Muscle layer of colon (tissue), 2 donors: ENCODE data around the gene MAP3K5.

ENCODE experiments used
- H3K27ac ChIP-seq: one replicate; pipeline ENCODE4 v1.7.0; 2013; ENCODE audit warnings: low read depth, mild to moderate bottlenecking, low read length, moderate library complexity
- H3K27me3 ChIP-seq, 2 donors: one replicate each; pipeline ENCODE4 v1.7.0; 2013; ENCODE audit warnings: low read length in 2 of 2, mild to moderate bottlenecking in 2 of 2; ENCODE audit not compliant: insufficient read depth in 2 of 2, control insufficient read depth in 1 of 2
- H3K36me3 ChIP-seq: one replicate; pipeline ENCODE4 v1.7.0; 2013; ENCODE audit warnings: mild to moderate bottlenecking, low read length; ENCODE audit not compliant: insufficient read depth
- H3K4me1 ChIP-seq: one replicate; pipeline ENCODE4 v1.7.0; 2013; ENCODE audit warnings: mild to moderate bottlenecking, low read length; ENCODE audit not compliant: insufficient read depth
- H3K4me3 ChIP-seq, 2 donors: one replicate each; pipeline ENCODE4 v1.7.0; 2013; ENCODE audit warnings: low read length in 2 of 2, low read depth in 1 of 2, mild to moderate bottlenecking in 1 of 2, moderate library complexity in 1 of 2
- H3K9ac ChIP-seq: one replicate; pipeline ENCODE4 v1.7.0; 2013; ENCODE audit warnings: low read length
- H3K9me3 ChIP-seq: one replicate; pipeline ENCODE4 v1.7.0; 2013; ENCODE audit warnings: mild to moderate bottlenecking, low read length
- donor health status: abdominal sarcoma.
- donor health status: Adenocarcinoma of cecum.

The MAP3K5 gene

DNA sequence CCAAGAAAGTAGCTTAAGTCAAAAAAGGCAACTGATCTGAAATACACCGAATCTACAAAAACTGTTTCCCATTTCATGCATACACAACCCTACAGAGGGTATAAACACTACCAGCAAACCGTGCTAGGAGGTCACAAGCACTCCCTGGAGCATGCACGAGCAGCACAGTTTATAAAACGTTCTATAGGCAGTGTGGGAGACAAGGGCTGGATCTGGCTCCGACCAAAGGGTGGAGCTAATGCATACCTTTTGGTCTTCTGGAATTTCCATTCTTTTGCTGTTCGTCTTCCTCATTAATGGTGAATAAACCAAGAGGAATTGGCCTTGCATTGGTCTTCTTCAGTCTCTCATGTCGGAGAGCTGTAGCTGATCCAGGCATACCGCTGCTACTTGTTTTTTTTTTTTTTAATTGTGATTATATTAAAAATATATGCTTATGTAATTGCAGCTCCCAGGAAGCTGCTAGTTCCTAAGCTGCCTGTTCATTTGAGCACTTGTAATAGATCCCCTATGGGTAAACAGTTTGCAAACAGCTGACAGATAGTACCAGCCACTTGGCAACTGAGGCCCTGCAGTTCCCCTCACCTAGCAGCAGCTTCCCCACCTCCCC lies 266.6 kb downstream of the MAP3K5 start:
- H3K27ac ChIP-seq: no peak overlapping the region
- no peaks in the 10 kb centered on the region for H3K9me3 ChIP-seq
- H3K27me3 ChIP-seq: no peaks in the 10 kb centered on the region
- H3K4me3 ChIP-seq: no peak overlapping the region
- no peaks in the 10 kb centered on the region for H3K36me3 ChIP-seq
- no peaks in the 10 kb centered on the region for H3K4me1 ChIP-seq
- H3K9ac ChIP-seq: no peak overlapping the region

GRCh38 chr6:136524936-136525413 lies 267.3 kb downstream of the MAP3K5 start:
- Histone ChIP-seq H3K27ac (no peak overlapping the region), H3K4me1 (no peaks in the 10 kb centered on the region), H3K4me3 (no peak overlapping the region), H3K9ac (no peak overlapping the region), H3K27me3 (no peaks in the 10 kb centered on the region), H3K36me3 (no peaks in the 10 kb centered on the region), H3K9me3 (no peaks in the 10 kb centered on the region)

DNA sequence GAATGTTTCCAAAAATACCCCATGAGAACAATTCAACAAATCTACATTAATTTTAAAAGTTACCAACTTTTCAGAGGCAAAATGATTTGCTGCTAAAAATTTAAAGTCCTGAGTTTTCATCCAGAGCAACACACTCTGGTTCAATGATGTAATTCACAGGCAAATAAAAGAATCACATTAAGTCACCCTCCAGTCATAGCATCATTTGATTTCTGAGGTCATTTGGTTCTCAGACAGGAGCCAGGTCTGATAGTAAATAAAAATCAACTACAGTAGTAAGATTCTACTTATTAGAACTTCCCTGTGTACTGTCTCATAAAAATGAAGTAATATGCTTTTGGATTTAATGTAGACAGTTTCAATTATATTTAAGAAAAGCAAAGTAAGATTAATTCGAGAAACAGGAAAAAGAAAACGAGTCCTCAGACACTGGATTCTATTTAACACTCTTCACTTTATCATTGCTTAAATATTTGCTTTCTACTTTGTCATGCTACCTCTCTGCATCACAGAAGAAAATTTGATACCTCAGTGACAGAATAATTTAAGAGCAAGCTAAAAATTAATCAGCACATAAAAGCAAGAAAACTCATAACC lies 267.8 kb downstream of the MAP3K5 start:
- Histone ChIP-seq H3K4me3 (no peak overlapping the region), H3K27me3 (no peaks in the 10 kb centered on the region), H3K27ac (no peak overlapping the region), H3K9me3 (no peaks in the 10 kb centered on the region), H3K9ac (no peak overlapping the region), H3K4me1 (no peaks in the 10 kb centered on the region), H3K36me3 (no peaks in the 10 kb centered on the region)

DNA sequence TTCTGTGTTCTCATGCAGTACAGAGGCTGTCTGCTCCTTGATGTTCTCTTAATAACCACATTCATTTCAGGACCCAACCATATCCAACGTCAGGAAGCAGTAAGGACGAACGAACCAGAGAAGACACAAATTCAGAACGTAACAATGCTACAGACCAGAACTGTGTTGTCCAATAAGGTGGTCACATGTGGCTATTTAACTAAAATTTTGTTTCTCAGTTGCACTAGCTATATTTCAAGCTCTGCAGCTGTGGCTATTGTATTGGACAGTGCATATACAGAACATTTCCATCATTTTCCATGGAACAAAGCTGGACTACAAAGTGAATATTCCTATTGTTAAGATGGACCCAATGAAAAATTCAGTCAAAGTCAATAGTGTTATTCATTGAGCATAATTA lies 269.1 kb downstream of the MAP3K5 start:
- Histone ChIP-seq H3K9me3 (no peaks in the 10 kb centered on the region), H3K27me3 (no peaks in the 10 kb centered on the region), H3K36me3 (no peaks in the 10 kb centered on the region), H3K9ac (no peak overlapping the region), H3K27ac (no peak overlapping the region), H3K4me3 (no peak overlapping the region), H3K4me1 (no peaks in the 10 kb centered on the region)

- no peak overlapping the region for H3K27ac ChIP-seq
Observed at GRCh38 chr6:136522636-136523035, 269.6 kb downstream of the MAP3K5 start.

DNA sequence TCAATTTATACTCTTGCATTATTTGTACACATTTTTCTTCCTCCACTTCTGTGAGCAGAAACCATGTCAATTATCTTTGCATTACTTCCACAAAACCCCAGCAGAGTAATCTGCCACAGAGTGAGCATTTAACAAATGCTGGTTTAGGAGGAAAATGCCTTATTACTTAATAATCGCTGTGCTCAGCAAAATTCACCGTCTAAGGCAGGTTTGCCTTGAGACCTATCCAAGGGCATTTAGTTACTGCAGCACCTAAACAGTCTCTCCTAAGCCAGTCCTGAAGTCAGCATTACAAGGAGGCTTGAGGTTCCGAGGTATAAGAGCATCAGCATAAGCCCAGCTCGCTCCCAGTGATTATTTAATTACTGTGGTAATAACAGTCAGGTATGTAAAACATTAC lies 270.4 kb downstream of the MAP3K5 start:
- Histone ChIP-seq H3K4me1 (no peaks in the 10 kb centered on the region), H3K4me3 (no peak overlapping the region), H3K27ac (no peak overlapping the region), H3K27me3 (no peaks in the 10 kb centered on the region), H3K36me3 (no peaks in the 10 kb centered on the region), H3K9me3 (no peaks in the 10 kb centered on the region), H3K9ac (no peak overlapping the region)

More at GRCh38 chr6:136522636-136523035, 269.6 kb downstream of the MAP3K5 start:
- Histone ChIP-seq H3K4me1 (no peaks in the 10 kb centered on the region), H3K27me3 (no peaks in the 10 kb centered on the region), H3K36me3 (no peaks in the 10 kb centered on the region), H3K9me3 (no peaks in the 10 kb centered on the region), H3K4me3 (no peak overlapping the region), H3K9ac (no peak overlapping the region)

GRCh38 chr6:136521427-136521826 lies 270.9 kb downstream of the MAP3K5 start:
- Histone ChIP-seq H3K36me3 (no peaks in the 10 kb centered on the region), H3K27ac (no peak overlapping the region), H3K9me3 (no peaks in the 10 kb centered on the region), H3K4me1 (no peaks in the 10 kb centered on the region), H3K9ac (no peak overlapping the region), H3K4me3 (no peak overlapping the region), H3K27me3 (no peaks in the 10 kb centered on the region)

- Histone ChIP-seq H3K27ac (no peak overlapping the region), H3K36me3 (no peaks in the 10 kb centered on the region), H3K4me3 (no peak overlapping the region), H3K27me3 (no peaks in the 10 kb centered on the region), H3K9me3 (no peaks in the 10 kb centered on the region), H3K9ac (no peak overlapping the region), H3K4me1 (no peaks in the 10 kb centered on the region)
Observed at GRCh38 chr6:136520517-136520916, 271.8 kb downstream of the MAP3K5 start.

DNA sequence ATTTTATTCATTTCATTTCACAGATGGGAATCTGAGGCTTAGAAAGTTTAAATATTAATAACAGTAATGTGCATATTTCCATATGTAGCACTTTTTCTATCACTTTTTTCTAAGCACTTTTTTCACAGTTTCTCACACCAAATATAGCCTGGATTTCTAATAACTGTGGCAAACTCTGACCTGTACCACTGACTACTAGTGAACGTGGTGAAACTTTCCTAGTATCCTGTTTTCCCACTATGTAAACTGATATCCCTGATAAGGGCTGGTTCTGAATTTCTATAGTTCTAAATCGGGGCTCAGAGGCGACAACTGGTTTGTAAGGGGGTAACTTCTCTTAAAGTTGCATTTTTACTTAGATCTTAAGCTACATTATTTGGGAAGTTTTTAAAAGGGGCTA lies 274.7 kb downstream of the MAP3K5 start:
- no peak overlapping the region for H3K4me3 ChIP-seq
- no peak overlapping the region for H3K9ac ChIP-seq
- H3K27me3 ChIP-seq: no peaks in the 10 kb centered on the region
- H3K4me1 ChIP-seq: no peaks in the 10 kb centered on the region
- H3K27ac ChIP-seq: no peak overlapping the region
- no peaks in the 10 kb centered on the region for H3K36me3 ChIP-seq
- no peaks in the 10 kb centered on the region for H3K9me3 ChIP-seq

DNA sequence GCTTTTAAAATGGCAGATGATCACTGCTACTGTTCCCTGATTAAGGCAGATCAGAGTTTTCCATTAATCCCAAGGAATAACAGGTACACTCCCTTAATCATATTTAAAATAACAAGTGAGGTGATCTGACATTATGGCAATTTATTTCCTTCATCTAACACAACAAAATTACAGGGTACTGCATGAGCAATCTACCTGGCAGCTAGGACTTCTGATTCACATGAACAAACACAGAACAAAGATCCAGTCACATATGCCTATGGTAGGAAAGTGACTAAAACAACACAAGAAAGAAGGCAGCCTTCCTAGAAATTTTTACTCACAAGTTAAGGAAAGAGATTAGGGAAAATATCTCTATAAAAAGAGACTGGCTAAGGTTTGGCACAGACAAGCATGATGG lies 275.3 kb downstream of the MAP3K5 start:
- H3K27ac ChIP-seq: no peak overlapping the region
- no peaks in the 10 kb centered on the region for H3K9me3 ChIP-seq
- H3K4me1 ChIP-seq: no peaks in the 10 kb centered on the region
- H3K27me3 ChIP-seq: no peaks in the 10 kb centered on the region
- no peak overlapping the region for H3K9ac ChIP-seq
- no peaks in the 10 kb centered on the region for H3K36me3 ChIP-seq
- no peak overlapping the region for H3K4me3 ChIP-seq

GRCh38 chr6:136514591-136514990 lies 277.7 kb downstream of the MAP3K5 start:
- Histone ChIP-seq H3K4me1 (no peaks in the 10 kb centered on the region), H3K36me3 (no peaks in the 10 kb centered on the region), H3K9ac (no peak overlapping the region), H3K4me3 (no peak overlapping the region), H3K27me3 (no peaks in the 10 kb centered on the region), H3K9me3 (no peaks in the 10 kb centered on the region), H3K27ac (no peak overlapping the region)

GRCh38 chr6:136511926-136512325 lies 280.4 kb downstream of the MAP3K5 start:
- Histone ChIP-seq H3K27ac (no peak overlapping the region), H3K9ac (no peak overlapping the region), H3K4me3 (no peak overlapping the region), H3K27me3 (no peaks in the 10 kb centered on the region), H3K9me3 (no peaks in the 10 kb centered on the region), H3K36me3 (no peaks in the 10 kb centered on the region), H3K4me1 (no peaks in the 10 kb centered on the region)
